HL-60 (cell line): ENCODE results near the gene RALA.

Source experiments
- DNase-seq, 2 experiments: peaks; one replicate each; pipeline ENCODE4 v3.0.0-alpha.2; 2010 to 2020; ENCODE audit warnings: low read depth in 1 of 2, low spot score in 1 of 2
- H3K27ac ChIP-seq: fragments of 250-450 bp; sonication (Bioruptor Pico); replicated peaks from 2 replicates; pipeline ENCODE4 v1.5.1; 2020; ENCODE audit warnings: mild to moderate bottlenecking, moderate library complexity
- H3K27me3 ChIP-seq: fragments of 250-450 bp; sonication (Bioruptor Pico); 2 replicates; pipeline ENCODE4 v1.5.1; 2021; ENCODE audit warnings: mild to moderate bottlenecking, moderate library complexity; ENCODE audit not compliant: insufficient read depth, poor library complexity, severe bottlenecking
- H3K4me3 ChIP-seq: replicated peaks from 2 replicates; pipeline ENCODE4 v1.5.1; 2011; ENCODE audit warnings: mild to moderate bottlenecking, control low read depth, low read length; ENCODE audit not compliant: insufficient read depth
- CTCF ChIP-seq: IDR thresholded peaks from one replicate; pipeline ENCODE4 v1.5.1; 2011; ENCODE audit warnings: low read length, control low read depth, inconsistent platforms; ENCODE audit not compliant: insufficient read depth
- GABPA ChIP-seq: IDR thresholded peaks from 2 replicates; pipeline ENCODE4 v1.6.1; 2012; ENCODE audit warnings: low read depth
- POLR2AphosphoS5 ChIP-seq: IDR thresholded peaks from 2 replicates; pipeline ENCODE4 v1.6.1; 2012; ENCODE audit warnings: low read depth
- REST ChIP-seq: IDR thresholded peaks from 2 replicates; pipeline ENCODE4 v1.6.1; 2012; ENCODE audit warnings: low read depth; ENCODE audit not compliant: insufficient replicate concordance
- SPI1 ChIP-seq: IDR thresholded peaks from 2 replicates; pipeline ENCODE4 v1.6.1; 2012; ENCODE audit warnings: low read depth, mild to moderate bottlenecking, borderline replicate concordance

The RALA gene

DNA sequence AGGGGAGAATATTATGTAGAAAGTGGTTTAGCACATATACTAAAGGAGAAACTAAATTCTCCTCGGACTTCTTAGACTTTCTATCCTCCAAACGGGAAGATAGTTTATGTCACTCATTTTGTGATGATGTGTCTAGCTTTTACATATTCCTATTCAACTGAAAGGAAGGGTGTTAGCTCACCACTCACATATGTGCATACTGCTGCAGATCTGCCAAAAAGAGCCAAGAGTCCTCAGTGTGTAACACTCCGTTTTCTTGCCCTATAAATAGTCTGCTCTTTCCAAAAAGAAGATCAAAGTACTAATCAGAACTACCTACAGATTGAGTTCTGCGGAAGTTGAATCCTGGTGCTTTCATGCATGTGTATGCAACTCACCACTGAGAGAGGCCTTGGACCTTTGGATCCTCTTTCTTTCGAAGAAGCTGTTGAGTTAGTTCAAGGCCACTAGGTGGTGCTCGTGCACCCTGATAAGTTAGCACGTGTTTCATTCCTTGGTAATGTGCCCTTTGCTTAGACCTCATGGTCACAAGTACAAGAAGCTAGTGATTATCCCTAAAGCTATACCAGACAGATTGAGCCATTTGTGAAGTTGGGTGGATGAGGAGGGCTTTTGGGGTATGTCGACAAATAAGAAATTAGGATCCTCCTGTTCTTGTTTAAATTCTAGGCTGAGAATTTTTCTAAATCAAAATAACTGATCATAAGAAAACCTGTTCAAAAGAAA lies 43.1 kb upstream of the RALA start:
- Histone ChIP-seq H3K27me3 (no peaks in the 10 kb centered on the region), H3K4me3 (no peak overlapping the region), H3K27ac (no peak overlapping the region)
- TF ChIP-seq CTCF, result peak; percentile 67
- TF ChIP-seq POLR2AphosphoS5, result no peak
- DNase-seq, result peak; percentile 86 to 88

DNA sequence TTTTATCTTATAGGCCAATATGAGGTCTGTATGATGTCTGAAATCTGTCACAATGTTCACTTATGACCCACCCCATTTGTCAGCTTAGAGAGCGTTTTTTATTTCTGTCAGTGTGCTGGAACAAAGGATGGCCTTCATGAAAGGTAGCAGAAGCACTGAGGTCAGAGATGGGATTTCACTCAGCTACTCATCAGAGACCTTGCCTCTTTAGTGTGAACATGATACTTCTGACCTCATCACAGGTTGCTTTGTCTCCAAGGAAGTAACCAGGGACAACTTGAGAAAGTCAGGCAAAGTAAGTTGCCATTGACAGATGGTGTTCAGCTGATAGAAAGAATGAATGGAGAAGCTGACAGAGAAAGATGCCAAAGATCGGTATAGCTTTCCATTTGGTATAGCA lies 40.8 kb upstream of the RALA start:
- H3K27me3 ChIP-seq, result no peaks in the 10 kb centered on the region
- no peak overlapping the region for H3K4me3 ChIP-seq
- H3K27ac ChIP-seq, result no peak overlapping the region
- DNase-seq, result no peak
- TF ChIP-seq REST (no peak), SPI1 (no peak), POLR2AphosphoS5 (no peak), GABPA (no peak), CTCF (no peak)

DNA sequence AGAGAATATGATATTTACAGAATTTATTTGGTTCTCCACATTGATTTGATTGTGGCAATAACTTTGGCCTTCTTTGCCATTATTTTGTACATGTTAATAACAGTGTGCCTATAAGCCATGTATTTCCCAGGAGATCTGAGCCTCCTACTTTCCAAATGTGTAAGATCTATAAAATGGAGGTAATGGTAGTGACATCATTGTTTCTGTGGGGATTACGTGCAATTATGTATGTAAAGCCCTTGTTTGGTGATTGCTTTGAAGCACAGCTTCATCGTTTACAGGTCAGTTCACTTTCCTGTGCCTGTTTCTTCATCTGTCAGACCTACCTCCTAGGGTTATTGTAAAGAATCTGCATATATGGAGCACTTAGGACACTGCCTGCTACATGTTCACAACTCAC lies 39.8 kb upstream of the RALA start:
- DNase-seq, result no peak
- no peak overlapping the region for H3K4me3 ChIP-seq
- H3K27ac ChIP-seq, result no peak overlapping the region
- TF ChIP-seq SPI1, result no peak
- no peak for TF ChIP-seq GABPA
- no peak for TF ChIP-seq CTCF
- TF ChIP-seq POLR2AphosphoS5, result no peak
- TF ChIP-seq REST, result no peak
- H3K27me3 ChIP-seq, result no peaks in the 10 kb centered on the region

- no peaks in the 10 kb centered on the region for H3K27me3 ChIP-seq
- no peak overlapping the region for H3K27ac ChIP-seq
- TF ChIP-seq GABPA, result no peak
- no peak for TF ChIP-seq POLR2AphosphoS5
- no peak for TF ChIP-seq CTCF
- no peak for TF ChIP-seq SPI1
- TF ChIP-seq REST, result no peak
- DNase-seq, result no peak
- no peak overlapping the region for H3K4me3 ChIP-seq
Measured at GRCh38 chr7:39587393-39587792, 36.0 kb upstream of the RALA start.
